DND-41 (cell line): ENCODE measurements around the gene C1QTNF3.

ENCODE experiments used
- ATAC-seq: fragments of 200-7000 bp; cut with Tn5 transposase; 3 replicates; pipeline ENCODE4 v1.9.1; 2021; ENCODE audit warnings: low read depth; ENCODE audit not compliant: insufficient read depth
- DNase-seq: peaks from one replicate; pipeline ENCODE4 v3.0.0-alpha.2; 2020
- H2AFZ ChIP-seq: 2 replicates; pipeline ENCODE4 v1.6.0; 2012; ENCODE audit warnings: low read depth, low read length
- H3K27ac ChIP-seq: 2 replicates; pipeline ENCODE4 v1.5.1; 2012; ENCODE audit warnings: low read length, inconsistent platforms
- H3K27me3 ChIP-seq: fragments of 200-600 bp; sonication (generic); 2 replicates; pipeline ENCODE4 v1.6.0; 2012; ENCODE audit warnings: low read length, mild to moderate bottlenecking, inconsistent platforms; ENCODE audit not compliant: insufficient read depth, poor library complexity
- H3K36me3 ChIP-seq: 2 replicates; pipeline ENCODE4 v1.5.1; 2012; ENCODE audit warnings: low read length, inconsistent platforms; ENCODE audit not compliant: insufficient read depth
- H3K4me1 ChIP-seq: 2 replicates; pipeline ENCODE4 v1.5.1; 2012; ENCODE audit warnings: mild to moderate bottlenecking, low read length; ENCODE audit not compliant: insufficient read depth
- H3K4me2 ChIP-seq: 2 replicates; pipeline ENCODE4 v1.6.0; 2012; ENCODE audit warnings: mild to moderate bottlenecking, moderate library complexity, low read length, inconsistent platforms; ENCODE audit not compliant: insufficient read depth
- H3K4me3 ChIP-seq, 2 experiments: fragments of 200-600 bp in 1 of 2; shearing (Covaris generic) in 1 of 2; 2 replicates each; pipeline ENCODE4 v1.5.1; 2012 to 2016; ENCODE audit warnings: inconsistent platforms in 2 of 2, low read length in 2 of 2, mild to moderate bottlenecking in 2 of 2, low read depth in 1 of 2, moderate library complexity in 1 of 2
- H3K79me2 ChIP-seq: 2 replicates; pipeline ENCODE4 v1.6.0; 2012; ENCODE audit warnings: low read length, inconsistent platforms; ENCODE audit not compliant: insufficient read depth
- H3K9ac ChIP-seq: 2 replicates; pipeline ENCODE4 v1.6.0; 2012; ENCODE audit warnings: low read depth, mild to moderate bottlenecking, inconsistent platforms, low read length, moderate library complexity
- H3K9me3 ChIP-seq: 2 replicates; pipeline ENCODE4 v1.5.1; 2012; ENCODE audit warnings: low read length, moderate library complexity, mild to moderate bottlenecking, inconsistent platforms; ENCODE audit not compliant: insufficient read depth, severe bottlenecking
- H4K20me1 ChIP-seq: 2 replicates; pipeline ENCODE4 v1.6.0; 2012; ENCODE audit warnings: low read length; ENCODE audit not compliant: insufficient read depth
- CTCF ChIP-seq: IDR thresholded peaks from 2 replicates; pipeline ENCODE4 v1.5.1; 2012; ENCODE audit warnings: borderline replicate concordance, low read length, moderate library complexity, mild to moderate bottlenecking; ENCODE audit not compliant: poor library complexity, severe bottlenecking; ENCODE audit errors: extremely low read depth
- EZH2 ChIP-seq: IDR thresholded peaks from 3 replicates; pipeline ENCODE4 v1.6.1; 2012; ENCODE audit warnings: borderline replicate concordance, low read depth, mild to moderate bottlenecking, moderate library complexity, low read length, inconsistent platforms; ENCODE audit not compliant: severe bottlenecking

C1QTNF3 gene

DNA sequence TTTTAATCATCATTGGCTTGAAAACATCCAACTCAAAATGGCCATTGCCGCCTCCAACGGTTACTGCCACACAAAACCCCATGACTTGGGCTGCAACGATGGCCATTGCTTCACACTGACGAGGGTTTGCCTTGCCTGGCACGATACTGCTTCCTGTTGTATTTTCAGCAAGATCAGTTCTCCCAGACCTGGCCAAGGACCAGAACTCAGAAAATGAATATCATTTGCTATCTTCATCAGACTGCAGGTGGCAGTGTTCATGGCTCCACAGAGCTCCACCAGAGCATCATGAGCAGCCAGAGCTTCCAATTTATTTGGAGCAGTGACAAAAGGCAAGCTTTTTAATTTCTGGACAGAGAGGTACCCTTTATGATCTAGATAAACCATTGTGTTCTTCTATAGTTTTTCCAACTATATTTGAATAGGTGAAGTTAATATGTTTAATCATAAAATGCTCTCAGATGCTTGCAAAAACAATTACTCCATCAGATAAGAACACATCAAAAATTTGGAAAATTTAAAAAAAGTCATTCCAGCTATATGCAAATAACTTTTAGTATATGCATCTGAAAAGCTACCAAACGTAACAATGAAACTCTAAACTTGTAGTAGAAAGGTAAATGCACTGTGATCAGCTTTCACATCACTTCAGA, 45.6 kb downstream of the C1QTNF3 start:
- peak; percentile 77 for ATAC-seq
- peaks cover 20% of the 10 kb centered on the region; the same call in 1 of the 2 replicates for H3K36me3 ChIP-seq
- no peaks in the 10 kb centered on the region for H3K79me2 ChIP-seq
- H3K4me3 ChIP-seq, result no peak overlapping the region
- H3K9ac ChIP-seq, result no peak overlapping the region
- no peaks in the 10 kb centered on the region for H4K20me1 ChIP-seq
- H2AFZ ChIP-seq, result no peak overlapping the region
- TF ChIP-seq EZH2 (no peak), CTCF (peak; percentile 65)
- H3K27me3 ChIP-seq, result no peaks in the 10 kb centered on the region
- H3K27ac ChIP-seq, result no peak overlapping the region
- DNase-seq, result peak; percentile 32
- no peak overlapping the region for H3K4me2 ChIP-seq
- no peaks in the 10 kb centered on the region; the same call in 1 of the 2 replicates for H3K4me1 ChIP-seq
- H3K9me3 ChIP-seq, result no peaks in the 10 kb centered on the region

DNA sequence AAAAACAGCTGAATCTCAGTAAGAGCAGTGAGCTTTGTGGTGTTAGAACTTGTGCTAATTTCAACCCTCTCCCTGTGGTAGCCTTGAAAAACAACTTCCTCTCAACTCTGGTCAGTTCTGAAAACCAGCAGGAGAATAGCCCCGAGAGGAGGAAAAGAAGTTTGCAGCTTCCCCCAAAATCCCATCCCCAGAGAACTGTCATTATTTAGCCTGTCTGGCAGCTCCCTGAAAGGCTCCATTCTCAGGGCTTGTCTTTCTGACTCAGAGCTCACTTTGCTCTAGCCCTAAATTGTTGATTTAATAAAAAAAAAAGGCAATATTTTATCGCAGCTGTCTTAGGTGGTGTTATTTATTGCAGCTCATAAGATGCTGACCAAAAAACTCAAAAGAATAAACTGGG, 47.1 kb downstream of the C1QTNF3 start:
- Histone ChIP-seq H3K79me2 (no peaks in the 10 kb centered on the region), H2AFZ (no peak overlapping the region), H3K4me3 (no peak overlapping the region), H3K9ac (no peak overlapping the region), H3K27ac (no peak overlapping the region), H3K27me3 (no peaks in the 10 kb centered on the region), H3K9me3 (no peaks in the 10 kb centered on the region), H3K4me1 (no peaks in the 10 kb centered on the region; the same call in 1 of the 2 replicates), H3K36me3 (peaks cover 16% of the 10 kb centered on the region; the same call in 1 of the 2 replicates), H3K4me2 (no peak overlapping the region), H4K20me1 (no peaks in the 10 kb centered on the region)
- TF ChIP-seq EZH2 (no peak), CTCF (no peak)
- DNase-seq, result no peak
- ATAC-seq, result no peak

- Histone ChIP-seq H3K9ac (no peak overlapping the region), H2AFZ (no peak overlapping the region), H3K9me3 (no peaks in the 10 kb centered on the region), H3K27me3 (no peaks in the 10 kb centered on the region), H3K4me1 (no peaks in the 10 kb centered on the region; the same call in 1 of the 2 replicates), H4K20me1 (no peaks in the 10 kb centered on the region), H3K4me2 (no peak overlapping the region), H3K27ac (no peak overlapping the region), H3K79me2 (no peaks in the 10 kb centered on the region), H3K4me3 (no peak overlapping the region), H3K36me3 (peaks cover 16% of the 10 kb centered on the region; the same call in 1 of the 2 replicates)
- no peak for TF ChIP-seq EZH2
- peak; percentile 14 for TF ChIP-seq CTCF
- no peak for DNase-seq
- ATAC-seq, result peak; percentile 75
Measured at GRCh38 chr5:33994845-33995244, 48.2 kb downstream of the C1QTNF3 start.

- Histone ChIP-seq H2AFZ (no peak overlapping the region), H3K9ac (no peak overlapping the region), H3K79me2 (no peaks in the 10 kb centered on the region), H3K9me3 (no peaks in the 10 kb centered on the region), H3K36me3 (peaks cover 29% of the 10 kb centered on the region), H3K4me2 (no peak overlapping the region), H3K27ac (no peak overlapping the region), H3K27me3 (no peaks in the 10 kb centered on the region), H4K20me1 (no peaks in the 10 kb centered on the region), H3K4me1 (no peaks in the 10 kb centered on the region; the same call in 1 of the 2 replicates), H3K4me3 (no peak overlapping the region)
- DNase-seq (no peak), ATAC-seq (no peak)
- TF ChIP-seq EZH2, result no peak
- TF ChIP-seq CTCF, result no peak
Measured at GRCh38 chr5:33992864-33993263, 50.1 kb downstream of the C1QTNF3 start.
